PC-3 (cell line): ENCODE results near the gene AJUBA. TPM values are rescaled to one million over a fixed set of nuclear protein-coding genes. Genes with fewer than 3 reads are reported as not detected.

Experiments used
- ATAC-seq: fragments of 200-7000 bp; cut with Tn5 transposase; 2 replicates; pipeline ENCODE4 v1.9.1; 2020; ENCODE audit warnings: mild to moderate bottlenecking, moderate library complexity
- BruUV-seq: library from RNA; stranded (reverse); fragments of 400-500 nt; replicated peaks from 2 replicates; lab custom pipeline; 2021; lab: Mats Ljungman, UMichigan
- CTCF ChIA-PET: fragments of 300-600 bp; sonication (Branson Sonifier 250); formaldehyde crosslinking; loops from one replicate; lab custom pipeline; 2022; ENCODE audit warnings: antibody characterized with exemption; lab: Charles Lee
- POLR2A ChIA-PET: fragments of 300-600 bp; sonication (Branson Sonifier 250); formaldehyde crosslinking; loops from one replicate; lab custom pipeline; 2022; ENCODE audit warnings: antibody characterized with exemption; ENCODE audit not compliant: unreplicated experiment; lab: Charles Lee
- DNase-seq: peaks from one replicate; pipeline ENCODE4 v3.0.0-alpha.2; 2015
- H2AFZ ChIP-seq: fragments of 300-600 bp; sonication (generic); 2 replicates; pipeline ENCODE4 v1.6.0; 2016; ENCODE audit warnings: antibody characterized with exemption, low read length
- H3F3A ChIP-seq: fragments of 300-600 bp; sonication (generic); one replicate; pipeline ENCODE4 v1.6.0; 2017; ENCODE audit warnings: antibody characterized with exemption, low read length, control low read depth, mild to moderate bottlenecking; ENCODE audit not compliant: unreplicated experiment
- H3K27ac ChIP-seq: fragments of 300-600 bp; sonication (generic); 2 replicates; pipeline ENCODE4 v1.5.1; 2016; ENCODE audit warnings: mild to moderate bottlenecking, low read length
- H3K27me3 ChIP-seq: fragments of 300-600 bp; sonication (generic); 2 replicates; pipeline ENCODE4 v1.6.1; 2016; ENCODE audit warnings: low read length, mixed read lengths
- H3K36me3 ChIP-seq: fragments of 300-600 bp; sonication (generic); 2 replicates; pipeline ENCODE4 v1.6.1; 2016; ENCODE audit warnings: low read depth, mixed run types, low read length, mixed read lengths
- H3K4me1 ChIP-seq: fragments of 300-600 bp; sonication (generic); 2 replicates; pipeline ENCODE4 v1.5.1; 2016; ENCODE audit warnings: low read length; ENCODE audit not compliant: insufficient read depth
- H3K4me2 ChIP-seq: fragments of 300-600 bp; sonication (generic); 2 replicates; pipeline ENCODE4 v1.6.0; 2016; ENCODE audit warnings: low read length
- H3K4me3 ChIP-seq: fragments of 300-600 bp; sonication (generic); 2 replicates; pipeline ENCODE4 v1.5.1; 2016; ENCODE audit warnings: mild to moderate bottlenecking, low read length, mixed read lengths
- H3K79me2 ChIP-seq: fragments of 300-600 bp; sonication (generic); 2 replicates; pipeline ENCODE4 v1.6.1; 2017; ENCODE audit warnings: low read length, mixed read lengths
- H3K9ac ChIP-seq: fragments of 300-600 bp; sonication (generic); 2 replicates; pipeline ENCODE4 v1.6.0; 2016; ENCODE audit warnings: mild to moderate bottlenecking, low read length
- H3K9me2 ChIP-seq: fragments of 300-600 bp; sonication (generic); replicated peaks from 2 replicates; pipeline ENCODE4 v1.6.1; 2016; ENCODE audit warnings: mixed run types, low read length, mixed read lengths
- H3K9me3 ChIP-seq: fragments of 300-600 bp; sonication (generic); 2 replicates; pipeline ENCODE4 v1.6.1; 2016; ENCODE audit warnings: low read length, mixed read lengths
- H4K20me1 ChIP-seq: fragments of 300-600 bp; sonication (generic); 2 replicates; pipeline ENCODE4 v1.6.1; 2016; ENCODE audit warnings: low read length, mixed read lengths
- CTCF ChIP-seq: fragments of 300-600 bp; sonication (generic); conservative IDR thresholded peaks from 2 replicates; pipeline ENCODE4 v1.5.1; 2017; ENCODE audit warnings: antibody characterized with exemption, low read depth, mild to moderate bottlenecking, low read length
- EZH2 ChIP-seq: fragments of 300-600 bp; sonication (generic); IDR thresholded peaks from one replicate; pipeline ENCODE4 v1.6.1; 2017; ENCODE audit warnings: antibody characterized with exemption, mild to moderate bottlenecking, low read length; ENCODE audit not compliant: unreplicated experiment
- EZH2phosphoT487 ChIP-seq: fragments of 300-600 bp; sonication (generic); IDR thresholded peaks from 2 replicates; pipeline ENCODE4 v1.6.1; 2018; ENCODE audit warnings: mild to moderate bottlenecking, antibody characterized with exemption, low read length, borderline replicate concordance
- intact Hi-C: fragments of 100-400 bp; cut with micrococcal nuclease; formaldehyde crosslinking; loops from 2 replicates; pipeline ENCODE4 v1.9.0; 2023
- total RNA-seq: library from RNA; depleted of rRNA; stranded (reverse); fragments of >200 nt; gene quantifications from 2 replicates; pipeline ENCODE4 v1.2.3, GENCODE V29; 2014

AJUBA gene
- total RNA-seq, 1 experiment from 2014 or later, result 81.1 TPM

GRCh38 chr14:22978487-22978837 lies 3.9 kb downstream of the AJUBA start:
- H3K36me3 ChIP-seq, result peaks cover 16% of the 10 kb centered on the region; the same call in 1 of the 2 replicates
- H3F3A ChIP-seq, result peaks cover 7% of the 10 kb centered on the region
- H3K27me3 ChIP-seq, result no peaks in the 10 kb centered on the region
- H4K20me1 ChIP-seq, result no peaks in the 10 kb centered on the region
- ATAC-seq (no peak), DNase-seq (peak; percentile 51)
- TF ChIP-seq EZH2phosphoT487 (no peak), CTCF (no peak), EZH2 (no peak)
- CTCF ChIA-PET, result interaction anchor here (2.4 kb wide), 1 partner anchor 8 kb away, joined by 11 read pairs; no protein-coding TSS in a partner anchor
- POLR2A ChIA-PET, result interaction anchor here (0.6 kb wide), 1 partner anchor 8 kb away, joined by 16 read pairs; no protein-coding TSS in a partner anchor
- H3K4me2 ChIP-seq, result peak overlapping the region; percentile 85
- no TSS peak for BruUV-seq
- peak overlapping the region; percentile 80 for H3K4me3 ChIP-seq
- H3K9me2 ChIP-seq, result no peaks in the 10 kb centered on the region
- intact Hi-C loops, result loop anchor here (10.0 kb wide), 1 partner anchor 326 kb away; the partner anchor contains the start of genes BCL2L2 and PPP1R3E
- no peak overlapping the region for H3K9ac ChIP-seq
- H2AFZ ChIP-seq, result no peak overlapping the region
- no peaks in the 10 kb centered on the region for H3K9me3 ChIP-seq
- H3K4me1 ChIP-seq, result peaks cover 46% of the 10 kb centered on the region
- peaks cover 76% of the 10 kb centered on the region for H3K79me2 ChIP-seq
- H3K27ac ChIP-seq, result peak overlapping the region; percentile 78

GRCh38 chr14:22977684-22978486 lies 4.5 kb downstream of the AJUBA start:
- no peaks in the 10 kb centered on the region for H3K9me3 ChIP-seq
- H3K9me2 ChIP-seq, result no peaks in the 10 kb centered on the region
- DNase-seq (peak; percentile 92), ATAC-seq (peak; percentile 34)
- H3K27ac ChIP-seq, result peak overlapping the region; percentile 78
- TF ChIP-seq EZH2, result no peak
- no peak for TF ChIP-seq CTCF
- TF ChIP-seq EZH2phosphoT487, result no peak
- 0 out of 2 replicates have a peak, but pooled peaks cover 5% of the 10 kb centered on the region for H4K20me1 ChIP-seq
- intact Hi-C loops, result loop anchor here (10.0 kb wide), 1 partner anchor 327 kb away; the partner anchor contains the start of genes BCL2L2 and PPP1R3E
- CTCF ChIA-PET, result interaction anchor here (0.6 to 2.4 kb wide), 3 partner anchors 8 to 663 kb away, joined by 3 to 11 read pairs (median 3); no protein-coding TSS in a partner anchor
- BruUV-seq, result no TSS peak
- peaks cover 73% of the 10 kb centered on the region for H3K79me2 ChIP-seq
- peak overlapping the region; percentile 80 for H3K4me3 ChIP-seq
- H3K4me2 ChIP-seq, result peak overlapping the region; percentile 85
- H3K9ac ChIP-seq, result peak overlapping the region; percentile 13; the same call in 1 of the 2 replicates
- POLR2A ChIA-PET, result interaction anchor here (0.6 to 0.8 kb wide), 4 partner anchors 8 to 117 kb away, joined by 3 to 16 read pairs (median 6); partner anchors contain the start of genes ACIN1, C14orf119 and LRP10
- peaks cover 7% of the 10 kb centered on the region for H3F3A ChIP-seq
- peaks cover 22% of the 10 kb centered on the region; the same call in 1 of the 2 replicates for H3K36me3 ChIP-seq
- peaks cover 46% of the 10 kb centered on the region for H3K4me1 ChIP-seq
- H3K27me3 ChIP-seq, result no peaks in the 10 kb centered on the region
- H2AFZ ChIP-seq, result no peak overlapping the region
